SK-N-SH treated with all-trans-retinoic acid at 6 μM for 48 hours (cell line): Measurements from ENCODE around the gene TPPP.

Experiments
- RARB ChIP-seq: fragments of 250-450 bp; sonication (Bioruptor Pico); IDR thresholded peaks from 2 replicates; pipeline ENCODE4 v1.8.0; 2021; ENCODE audit warnings: mild to moderate bottlenecking, moderate library complexity
- ZFP3 ChIP-seq: fragments of 250-450 bp; sonication (Bioruptor Pico); IDR thresholded peaks from 2 replicates; pipeline ENCODE4 v1.5.0; 2020; ENCODE audit warnings: mild to moderate bottlenecking, moderate library complexity
- ZNF565 ChIP-seq: fragments of 450-650 bp; formaldehyde crosslinking; conservative IDR thresholded peaks from 2 replicates; pipeline ENCODE4 v1.5.0; 2020; ENCODE audit warnings: low read depth, mild to moderate bottlenecking, moderate library complexity

GRCh38 chr5:665956-666711 is 27.0 kb downstream of the TPPP start:
- TF ChIP-seq RARB (CRISPR knock-in tag) (no peak), ZNF565 (no peak), ZFP3 (CRISPR knock-in tag) (no peak)
